ENCODE results near the gene CCDC192.
"Not testable (repeated sequence)": the region's sequence is repeated elsewhere in the genome, so short reads cannot be mapped to it uniquely, and the experiment has no call there.

Gene CCDC192

DNA sequence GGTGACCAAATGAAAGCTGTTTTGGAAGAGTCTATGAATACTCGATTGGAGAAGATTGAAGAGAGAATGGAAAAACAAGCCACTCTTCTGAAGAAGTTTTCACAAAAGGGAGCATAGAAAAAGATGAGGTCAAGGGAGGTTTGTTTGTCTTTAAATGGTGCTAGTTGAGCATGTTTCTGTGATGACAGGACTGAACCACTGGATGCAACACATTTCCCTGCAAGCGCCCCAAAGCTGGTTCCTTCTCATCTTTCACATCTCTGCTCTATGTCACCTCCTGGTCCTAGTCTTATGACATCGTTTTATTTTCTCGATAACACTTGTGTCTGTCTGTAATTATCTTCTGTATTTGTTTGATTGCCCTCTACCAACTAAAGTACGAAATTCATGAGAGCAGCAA, 3.8 kb upstream of the CCDC192 start:
- DNase-seq (ENCODE audit: low spot score) = no peak

DNA sequence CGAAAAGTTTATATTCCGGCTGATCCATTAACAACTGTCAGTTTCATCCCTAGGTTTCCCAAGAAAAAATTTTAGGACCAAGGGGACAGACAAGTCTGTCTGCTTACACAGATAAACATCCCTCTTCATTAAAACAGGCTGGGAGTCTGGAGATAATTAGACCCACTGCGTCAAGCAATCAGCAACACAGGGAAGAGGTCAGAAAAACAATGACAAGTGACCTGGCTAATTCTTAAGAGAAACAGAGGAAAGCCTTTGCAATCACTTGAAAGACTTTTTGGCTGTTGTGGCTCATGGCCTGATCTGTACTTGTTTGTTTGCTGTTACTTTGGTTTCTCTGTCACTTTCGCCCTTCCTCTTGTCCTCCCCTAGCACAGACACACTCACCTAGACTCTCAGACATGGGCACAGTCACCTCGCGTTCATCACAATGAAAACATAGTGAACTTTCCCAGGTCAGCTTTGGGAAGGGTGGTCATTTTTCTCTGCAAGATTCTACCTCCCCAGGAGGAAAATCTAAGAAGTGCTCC, 2.9 kb upstream of the CCDC192 start:
- no peak for DNase-seq (ENCODE audit: low spot score)

DNA sequence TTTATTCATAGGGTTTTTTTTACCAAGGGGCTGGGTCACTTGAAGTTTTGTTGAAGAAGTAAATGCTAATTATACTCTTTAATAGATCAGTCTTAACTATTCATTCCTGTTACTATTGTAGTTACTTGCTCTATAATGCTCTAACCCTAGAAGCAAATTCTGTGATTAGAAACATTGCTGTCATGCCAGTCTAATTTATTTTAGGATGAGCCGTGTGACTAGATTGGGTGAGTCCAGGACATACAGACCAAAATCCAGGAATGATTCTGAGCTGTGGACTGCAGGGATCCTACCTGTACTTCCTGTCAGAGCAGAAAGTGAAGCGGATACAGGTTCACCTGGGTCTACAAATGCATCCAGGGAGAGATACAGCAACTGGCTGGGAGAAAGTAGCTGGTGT, 757 bp upstream of the CCDC192 start:
- DNase-seq (ENCODE audit: low spot score) = no peak

DNA sequence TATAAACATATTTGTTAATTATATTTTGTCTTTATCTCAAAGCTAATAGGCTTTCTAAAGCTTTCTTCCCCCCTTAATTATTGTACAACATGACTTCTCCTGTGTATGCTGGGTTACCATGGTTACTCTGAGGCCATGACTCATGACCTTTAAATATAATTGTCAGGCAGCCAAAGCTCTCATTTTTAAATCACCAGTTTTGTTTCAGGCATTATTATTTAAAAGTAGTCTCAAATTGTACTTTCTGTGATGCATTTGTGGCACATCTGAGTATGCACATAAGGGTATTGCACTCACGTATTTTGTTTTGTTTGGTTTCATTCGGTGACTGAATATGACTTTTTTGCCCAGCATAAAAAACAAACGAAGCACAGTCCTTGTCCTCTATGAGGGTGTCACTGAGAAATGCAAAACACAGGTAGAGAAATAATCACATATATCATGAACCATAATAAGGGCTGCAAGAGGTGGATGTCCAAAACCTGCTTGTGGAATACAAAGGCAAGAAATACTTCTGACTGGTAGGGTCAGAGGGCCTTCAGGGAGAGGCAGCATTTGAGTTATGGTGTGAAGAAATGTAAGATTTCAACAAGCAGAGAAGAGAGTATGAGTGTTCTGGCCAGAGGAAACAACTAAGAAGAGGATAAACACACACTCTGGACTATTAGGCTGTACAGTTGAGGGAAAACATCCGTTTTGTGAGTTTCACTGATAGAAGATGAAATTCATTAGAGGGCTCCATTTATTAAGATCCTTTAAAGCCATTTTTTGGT, 2.1 kb downstream of the CCDC192 start:
- no peak for DNase-seq (ENCODE audit: low spot score)

DNA sequence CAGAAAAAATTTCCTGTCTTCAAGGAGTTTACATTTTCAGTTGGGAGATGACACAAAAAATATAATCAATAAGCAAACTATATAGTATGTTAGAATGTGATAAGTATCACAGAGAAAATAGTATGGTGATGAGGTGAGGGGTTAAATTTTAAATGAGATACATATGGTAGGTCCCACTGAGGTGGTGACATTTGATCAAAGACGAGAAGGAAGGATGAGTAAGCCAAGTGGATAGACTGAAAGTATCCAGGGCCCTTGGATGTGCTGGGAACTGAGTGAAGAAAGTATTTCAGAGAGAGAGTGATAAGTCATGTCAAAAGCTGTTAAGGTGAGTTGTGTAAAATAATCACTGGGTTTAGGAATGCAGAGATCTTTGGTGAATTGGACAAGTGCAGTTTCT, 3.5 kb downstream of the CCDC192 start:
- no peak for DNase-seq (ENCODE audit: low spot score)

DNA sequence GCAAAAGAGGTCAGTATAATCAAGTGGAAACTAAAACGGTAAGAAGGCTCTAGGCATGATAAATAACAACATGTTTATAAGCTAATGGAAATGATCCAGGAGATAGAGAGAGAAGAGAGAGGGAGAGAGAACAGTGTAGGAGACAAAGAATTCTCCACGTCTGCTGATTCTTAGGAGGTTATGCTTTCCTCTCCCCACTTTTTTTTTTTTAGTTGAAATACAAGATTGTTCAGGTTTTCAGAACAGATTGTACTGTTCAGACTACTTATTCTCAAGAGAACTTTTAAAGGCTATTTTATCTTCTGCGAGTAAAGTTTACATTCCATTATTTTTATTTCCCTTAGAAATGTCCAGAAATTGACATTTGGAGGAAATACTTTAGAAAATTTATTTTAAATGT, 4.0 kb downstream of the CCDC192 start:
- DNase-seq (ENCODE audit: low spot score) = no peak

DNA sequence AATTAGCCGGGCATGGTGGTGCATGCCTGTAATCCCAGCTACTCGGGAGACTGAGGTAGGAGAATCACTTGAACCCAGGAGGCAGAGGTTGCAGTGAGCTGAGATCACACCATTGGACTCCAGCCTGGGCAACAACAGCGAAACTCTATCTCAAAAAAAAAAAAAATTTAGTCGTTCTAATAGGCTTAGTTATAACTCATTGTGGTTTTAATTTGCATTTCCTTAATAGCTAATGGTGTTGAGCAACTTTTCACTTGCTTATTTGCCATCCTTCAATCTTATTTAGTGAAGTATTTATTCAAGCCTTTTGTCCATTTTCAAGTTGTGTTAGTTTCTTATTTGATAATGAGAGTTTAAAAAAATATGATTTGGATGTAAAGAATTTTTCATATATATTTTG, 9.9 kb downstream of the CCDC192 start:
- not testable (repeated sequence) for DNase-seq (ENCODE audit: low spot score)

DNA sequence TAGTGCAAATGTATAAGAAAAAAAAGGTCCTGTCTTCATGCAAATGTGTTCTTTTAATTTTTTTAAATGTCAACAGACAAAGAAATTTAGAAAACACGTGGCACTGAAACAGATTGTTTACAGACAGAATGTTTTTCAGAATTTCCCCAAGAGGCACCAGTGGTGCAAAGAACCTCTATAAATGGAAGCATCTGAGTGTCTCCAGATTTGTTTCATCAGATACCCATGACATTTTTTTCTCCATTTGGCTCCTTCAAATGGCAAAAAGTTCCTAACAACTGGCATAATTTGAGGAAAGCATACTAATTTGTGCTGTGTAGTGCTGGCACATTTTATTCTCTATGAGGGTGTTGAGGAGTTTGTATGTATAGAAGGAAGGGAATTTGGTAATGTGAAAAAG, 15.0 kb downstream of the CCDC192 start:
- no peak for DNase-seq (ENCODE audit: low spot score)

DNA sequence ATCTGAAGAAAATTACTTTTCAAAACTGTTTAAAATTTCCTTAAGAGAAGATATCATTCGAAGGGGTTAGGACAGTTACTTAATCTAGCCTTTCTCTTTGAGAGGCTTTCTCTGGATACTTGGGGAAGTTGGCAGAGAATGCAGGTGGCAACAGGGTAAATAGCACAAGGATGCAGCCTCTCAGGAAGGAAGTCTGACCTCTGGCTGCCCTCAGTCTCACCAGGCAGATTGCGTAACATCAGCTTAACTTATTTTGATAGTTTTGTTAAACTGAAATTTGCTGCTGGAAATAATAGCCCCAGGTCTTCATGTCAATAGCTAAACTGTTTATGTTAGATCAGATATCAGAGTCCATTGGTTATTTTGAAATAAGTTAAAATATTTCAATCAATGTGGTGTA, 20.4 kb downstream of the CCDC192 start:
- DNase-seq (ENCODE audit: low spot score) = no peak

DNA sequence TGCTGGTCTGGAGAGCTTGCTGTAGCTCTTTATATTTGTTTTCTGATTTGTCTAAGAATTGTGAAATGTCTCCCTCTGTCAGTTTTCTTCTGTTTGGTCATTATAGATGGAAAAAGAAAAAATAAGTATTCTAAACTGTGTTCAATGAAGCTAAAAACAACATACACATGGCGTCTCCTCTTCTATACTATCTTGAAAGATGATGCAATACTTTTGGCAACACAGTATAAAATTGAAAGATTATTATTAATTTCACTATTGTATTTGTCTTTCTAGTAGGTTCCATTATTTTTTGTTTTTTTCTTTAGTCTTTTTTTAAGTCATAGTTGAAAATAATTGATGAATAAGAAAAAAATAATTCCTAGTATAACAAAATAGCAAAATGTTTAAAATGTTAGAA, 22.5 kb downstream of the CCDC192 start:
- DNase-seq (ENCODE audit: low spot score) = no peak

DNA sequence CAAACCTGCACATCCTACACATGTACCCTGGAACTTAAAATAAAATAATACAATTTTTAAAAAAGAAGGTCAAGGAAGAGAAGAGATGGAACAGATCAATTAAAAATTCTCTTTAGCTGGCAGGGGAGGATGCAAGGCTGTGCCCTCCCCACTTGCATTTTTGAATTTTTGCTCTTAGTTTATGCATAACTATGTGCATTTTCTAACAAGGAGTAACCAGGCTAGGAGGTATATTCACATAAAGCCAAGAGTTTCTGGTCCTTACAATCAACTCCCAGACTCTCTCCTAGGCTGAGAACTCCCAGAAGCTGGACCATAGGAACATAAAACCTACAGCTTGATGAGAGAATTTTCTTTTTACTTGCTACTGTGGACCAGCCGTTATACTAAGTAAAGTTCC, 29.8 kb downstream of the CCDC192 start:
- DNase-seq (ENCODE audit: low spot score) = no peak

DNA sequence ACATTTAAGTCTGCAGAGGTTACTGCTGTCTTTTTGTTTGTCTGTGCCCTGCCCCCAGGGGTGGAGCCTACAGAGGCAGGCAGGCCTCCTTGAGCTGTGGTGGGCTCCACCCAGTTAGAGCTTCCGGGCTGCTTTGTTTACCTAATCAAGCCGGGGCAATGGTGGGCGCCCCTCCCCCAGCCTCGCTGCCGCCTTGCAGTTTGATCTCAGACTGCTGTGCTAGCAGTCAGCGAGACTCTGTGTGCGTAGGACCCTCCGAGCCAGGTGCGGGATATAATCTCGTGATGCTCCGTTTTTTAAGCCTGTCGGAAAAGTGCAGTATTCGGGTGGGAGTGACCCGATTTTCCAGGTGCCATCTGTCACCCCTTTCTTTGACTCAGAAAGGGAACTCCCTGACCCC, 36.2 kb downstream of the CCDC192 start:
- not testable (repeated sequence) for DNase-seq (ENCODE audit: low spot score)

DNA sequence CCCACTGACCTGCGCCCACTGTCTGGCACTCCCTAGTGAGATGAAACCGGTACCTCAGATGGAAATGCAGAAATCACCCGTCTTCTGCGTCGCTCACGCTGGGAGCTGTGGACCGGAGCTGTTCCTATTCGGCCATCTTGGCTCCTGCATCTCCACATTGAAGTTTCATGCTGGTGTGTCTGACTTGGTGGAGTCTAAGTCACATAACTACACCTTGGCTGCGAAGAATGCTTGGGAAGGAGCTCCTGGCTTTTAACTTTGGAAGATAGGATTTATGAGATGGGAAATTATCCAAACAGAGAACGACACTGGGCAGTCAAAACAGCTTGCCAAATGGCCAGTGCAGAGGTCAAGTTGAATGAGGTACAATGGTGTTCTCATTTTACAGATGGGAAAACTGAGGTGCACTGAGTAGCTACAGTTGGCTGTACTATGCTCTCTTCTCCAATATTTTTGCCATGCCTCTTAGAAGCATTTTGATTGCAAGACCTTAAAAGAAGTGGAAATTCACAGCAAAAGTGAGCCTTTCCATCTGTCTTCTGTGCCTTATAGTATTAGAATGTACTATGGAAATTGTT, 36.7 kb downstream of the CCDC192 start:
- no peak for DNase-seq (ENCODE audit: low spot score)

DNA sequence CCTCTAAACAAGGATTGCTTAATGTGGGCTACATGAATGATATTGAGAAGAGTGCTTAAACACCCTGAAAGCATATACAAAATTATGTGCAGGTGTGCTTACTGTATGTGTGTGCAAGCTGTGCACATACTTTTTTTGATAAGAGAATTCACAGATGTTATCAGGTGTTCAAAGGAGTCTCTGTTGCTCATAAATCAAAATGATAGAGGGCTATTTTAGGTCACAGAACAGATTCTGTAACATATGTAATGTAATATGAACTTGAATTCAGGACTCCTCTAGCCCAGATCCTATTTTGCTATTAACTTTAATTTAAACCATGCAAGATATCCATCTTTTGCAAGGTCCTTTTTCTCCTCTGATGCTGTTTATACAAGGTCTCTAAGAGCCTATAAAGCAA, 38.2 kb downstream of the CCDC192 start:
- DNase-seq (ENCODE audit: low spot score) = no peak

DNA sequence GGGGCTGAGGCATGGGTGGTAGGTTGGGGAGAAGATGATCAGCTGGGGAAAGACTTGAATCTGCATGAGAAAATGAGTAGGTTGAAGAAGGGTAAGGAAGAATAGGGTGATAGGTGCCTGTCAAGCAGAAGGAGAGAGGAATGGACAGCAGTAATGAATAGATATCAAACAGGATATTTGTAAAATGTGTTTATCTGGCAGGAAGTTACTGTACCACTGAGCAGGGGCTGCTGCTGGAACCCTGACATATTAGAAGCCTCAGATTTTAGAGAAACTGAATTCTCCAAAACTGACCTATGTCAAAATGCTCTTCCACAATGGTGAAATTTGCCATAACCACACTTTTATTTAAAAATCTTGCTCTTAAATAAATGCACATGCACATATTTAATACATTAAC, 41.0 kb downstream of the CCDC192 start:
- no peak for DNase-seq (ENCODE audit: low spot score)

DNA sequence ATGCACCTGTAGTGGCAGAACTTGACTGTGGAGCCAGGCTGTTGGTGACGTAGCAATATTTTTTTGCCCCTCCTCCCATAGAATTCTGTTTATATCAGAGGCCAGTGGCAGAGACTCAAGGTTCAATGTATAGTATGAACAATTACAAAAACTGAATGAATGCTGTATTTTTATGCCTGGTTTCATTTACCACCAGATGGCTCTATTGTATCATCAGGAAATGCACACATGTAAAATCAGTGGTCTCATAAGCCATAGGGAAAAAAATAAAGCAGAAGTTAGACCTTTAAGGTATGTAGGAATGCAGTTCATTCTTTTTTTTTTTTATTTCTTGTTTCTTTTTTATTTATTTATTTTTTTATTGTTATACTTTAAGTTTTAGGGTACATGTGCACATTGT, 43.6 kb downstream of the CCDC192 start:
- no peak for DNase-seq (ENCODE audit: low spot score)

DNA sequence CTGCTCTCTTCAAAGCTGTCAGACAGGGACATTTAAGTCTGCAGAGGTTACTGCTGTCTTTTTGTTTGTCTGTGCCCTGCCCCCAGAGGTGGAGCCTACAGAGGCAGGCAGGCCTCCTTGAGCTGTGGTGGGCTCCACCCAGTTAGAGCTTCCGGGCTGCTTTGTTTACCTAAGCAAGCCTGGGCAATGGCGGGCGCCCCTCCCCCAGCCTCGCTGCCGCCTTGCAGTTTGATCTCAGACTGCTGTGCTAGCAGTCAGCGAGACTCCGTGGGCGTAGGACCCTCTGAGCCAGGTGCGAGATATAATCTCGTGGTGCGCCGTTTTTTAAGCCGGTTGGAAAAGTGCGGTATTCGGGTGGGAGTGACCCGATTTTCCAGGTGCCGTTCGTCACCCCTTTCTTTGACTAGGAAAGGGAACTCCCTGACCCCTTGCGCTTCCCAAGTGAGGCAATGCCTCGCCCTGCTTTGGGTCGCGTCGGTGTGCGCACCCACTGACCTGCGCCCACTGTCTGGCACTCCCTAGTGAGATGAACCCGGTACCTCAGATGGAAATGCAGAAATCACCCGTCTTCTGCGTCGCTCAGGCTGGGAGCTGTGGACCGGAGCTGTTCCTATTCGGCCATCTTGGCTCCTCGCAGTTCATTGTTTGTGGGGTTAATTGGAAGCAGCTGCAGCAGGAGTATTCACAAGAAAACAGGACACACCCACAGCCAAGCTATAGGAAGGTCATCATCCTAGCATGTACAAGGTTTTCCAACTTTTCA, 49.5 kb downstream of the CCDC192 start:
- DNase-seq (ENCODE audit: low spot score) = not testable (repeated sequence)

DNA sequence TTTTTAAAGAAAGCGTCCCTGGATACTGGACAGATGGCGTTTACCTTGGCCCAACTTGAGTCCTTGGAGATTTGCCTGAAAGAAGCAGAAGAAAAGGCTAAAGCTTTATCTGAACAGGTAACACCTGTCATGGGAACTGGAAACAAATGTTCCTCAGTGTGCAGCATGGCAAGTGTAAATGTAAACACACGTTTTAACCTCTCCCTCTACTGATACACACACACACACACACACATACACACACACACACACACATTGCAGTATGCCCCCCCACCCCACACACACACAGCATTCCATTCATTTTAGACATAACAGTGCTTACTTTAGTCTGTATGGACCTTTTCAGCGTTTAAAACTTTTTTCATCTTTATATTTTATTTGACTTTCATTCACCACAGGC, 51.1 kb downstream of the CCDC192 start:
- DNase-seq (ENCODE audit: low spot score) = no peak

DNA sequence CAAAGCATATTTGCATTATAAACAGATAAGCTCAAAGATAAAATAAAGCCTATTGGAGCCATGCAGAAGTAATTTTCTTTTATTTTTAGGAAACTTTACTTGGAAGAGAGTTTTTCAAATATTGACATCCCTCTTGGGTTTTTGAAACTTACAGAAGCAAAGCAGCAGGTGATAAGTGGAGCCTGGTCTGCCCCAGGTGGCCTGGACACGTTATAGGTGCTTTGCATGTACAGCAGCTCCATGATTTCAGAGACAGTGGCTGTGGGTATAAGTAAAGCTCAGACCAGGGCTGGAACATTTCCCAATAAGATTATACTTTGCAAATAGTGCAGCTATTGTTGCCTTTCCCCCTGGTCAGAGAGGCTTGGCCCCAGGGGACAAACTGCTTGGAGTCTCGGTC, 51.5 kb downstream of the CCDC192 start:
- no peak for DNase-seq (ENCODE audit: low spot score)

DNA sequence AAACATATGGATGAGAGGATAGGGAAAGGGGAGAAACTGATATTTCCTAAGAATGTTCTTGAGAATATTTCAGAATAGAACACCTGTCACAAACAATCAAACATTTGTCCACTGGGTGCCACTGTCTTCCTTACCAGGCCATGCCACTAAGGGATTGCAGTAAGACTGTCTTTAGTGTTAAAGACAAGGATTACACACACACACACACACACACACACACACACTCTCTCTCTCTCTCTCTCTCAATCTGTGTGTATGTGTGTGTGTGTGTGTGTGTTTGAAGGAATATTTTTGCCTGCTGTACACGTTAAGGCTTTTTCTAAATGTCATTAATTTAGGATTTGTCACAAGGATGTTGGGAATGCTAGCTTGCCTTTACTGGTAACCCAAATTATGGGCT, 54.4 kb downstream of the CCDC192 start:
- DNase-seq (ENCODE audit: low spot score) = peak; percentile 60

DNA sequence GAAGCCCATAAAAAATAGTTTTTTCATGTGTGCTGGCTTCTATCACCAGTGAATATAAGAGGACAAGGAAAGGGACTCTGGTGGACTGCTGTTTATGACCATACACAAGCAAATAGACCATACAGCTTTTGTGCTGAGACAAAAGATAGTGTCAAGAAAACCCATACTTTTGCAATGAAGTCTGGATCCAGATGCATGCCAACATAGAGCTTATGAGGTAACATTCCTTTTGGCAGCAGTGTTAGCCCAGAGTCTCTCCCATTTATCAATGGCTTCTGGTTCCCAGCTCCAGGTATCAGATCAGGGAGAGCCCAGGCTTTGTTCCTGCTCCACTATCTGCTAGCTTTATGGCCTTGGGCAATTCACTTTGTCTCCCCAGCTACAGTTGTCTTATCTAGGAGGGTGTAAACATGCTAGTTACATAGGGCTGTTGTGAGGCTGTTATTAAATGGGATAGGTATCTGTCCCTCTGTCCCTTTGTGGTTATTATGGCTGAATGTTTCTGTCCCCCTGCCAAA, 55.6 kb downstream of the CCDC192 start:
- DNase-seq (ENCODE audit: low spot score) = no peak

DNA sequence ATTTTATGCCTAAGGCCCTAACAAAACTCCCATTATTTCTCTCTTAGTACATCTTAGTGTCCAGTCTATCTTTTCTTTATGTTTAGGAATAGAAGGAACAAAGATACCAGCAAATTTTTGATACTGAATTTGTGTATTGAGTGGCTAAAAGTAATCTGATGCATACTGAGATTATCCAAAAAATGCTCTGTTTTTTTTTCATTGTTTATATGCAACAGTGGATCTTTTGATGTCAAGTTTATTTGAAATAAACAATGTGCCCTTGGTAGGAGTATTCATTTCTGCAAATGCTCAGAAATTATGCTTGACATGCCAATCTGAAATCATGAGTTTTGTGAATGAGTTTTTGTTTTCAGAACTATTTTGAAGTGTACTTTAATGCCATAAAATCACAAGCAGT, 58.7 kb downstream of the CCDC192 start:
- DNase-seq (ENCODE audit: low spot score) = peak; percentile 20

DNA sequence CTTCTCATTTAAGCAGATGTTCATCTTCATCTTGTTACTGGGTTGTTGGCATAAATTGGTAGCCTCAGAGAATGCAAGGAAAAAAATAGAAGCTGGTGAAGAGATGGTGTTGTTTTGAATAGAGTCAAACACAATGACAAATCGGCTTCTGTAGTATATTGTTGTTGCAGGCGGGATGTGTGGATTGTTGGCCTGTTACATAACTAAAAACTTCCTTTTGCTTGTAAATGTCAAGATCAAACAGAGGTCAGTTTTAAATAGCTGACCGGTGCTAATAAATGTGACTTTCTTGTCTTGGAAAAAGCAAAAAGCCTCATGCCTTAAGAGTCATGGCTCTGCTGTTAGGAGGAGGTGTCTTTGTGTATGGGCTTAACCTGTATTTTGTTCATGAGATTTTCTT, 59.2 kb downstream of the CCDC192 start:
- peak; percentile 33 for DNase-seq (ENCODE audit: low spot score)
